HuH-7.5 (cell line): ENCODE results near the gene S100A9.
"Not testable (repeated sequence)": the region's sequence is repeated elsewhere in the genome, so short reads cannot be mapped to it uniquely, and the experiment has no call there.

Experiments used
- DNase-seq: peaks from one replicate; pipeline ENCODE4 v3.0.0; 2011; ENCODE audit warnings: low spot score

S100A9 gene

DNA sequence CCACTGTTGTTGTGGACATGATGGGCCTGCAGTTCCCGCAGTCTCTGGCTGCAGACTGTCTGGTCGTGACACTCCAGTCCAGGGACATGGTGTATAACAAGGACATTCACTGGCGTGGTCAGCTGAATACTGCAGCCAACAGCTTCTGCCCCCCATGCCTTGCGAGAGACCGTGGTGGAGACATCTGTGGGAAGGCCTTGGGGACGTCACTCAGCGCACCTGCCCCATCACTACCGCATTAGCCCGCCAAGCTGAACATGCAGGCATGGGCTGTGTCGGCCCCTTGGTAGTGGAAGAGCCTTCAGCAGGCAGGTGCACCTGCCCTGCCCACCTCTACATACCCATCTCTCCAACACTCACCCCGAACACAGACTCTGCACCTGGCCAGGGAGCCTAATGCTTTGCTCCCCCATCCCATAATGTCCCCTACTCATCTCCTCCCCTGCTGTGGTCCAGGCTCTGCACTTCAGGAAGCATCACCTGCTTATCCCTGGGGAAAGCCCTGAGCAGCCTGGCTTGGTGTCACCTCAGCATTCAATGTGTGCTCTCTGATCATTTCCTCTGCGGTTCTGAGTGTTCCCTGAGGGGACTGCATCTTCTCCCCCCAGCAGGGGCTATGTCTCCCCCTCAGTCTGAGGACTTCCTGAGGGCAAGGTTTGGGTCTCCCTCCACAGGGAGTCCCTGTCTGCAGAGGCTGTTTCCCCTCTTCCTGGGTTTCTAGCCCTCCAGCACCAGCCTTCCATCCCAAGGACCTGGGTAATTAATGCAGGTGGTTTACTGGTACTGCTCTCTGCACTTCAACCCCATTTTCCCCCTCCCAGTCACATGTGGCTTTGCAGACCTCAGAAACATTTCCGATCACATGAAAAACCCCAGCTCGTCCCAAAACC lies 12.2 kb upstream of the S100A9 start:
- no peak for DNase-seq

DNA sequence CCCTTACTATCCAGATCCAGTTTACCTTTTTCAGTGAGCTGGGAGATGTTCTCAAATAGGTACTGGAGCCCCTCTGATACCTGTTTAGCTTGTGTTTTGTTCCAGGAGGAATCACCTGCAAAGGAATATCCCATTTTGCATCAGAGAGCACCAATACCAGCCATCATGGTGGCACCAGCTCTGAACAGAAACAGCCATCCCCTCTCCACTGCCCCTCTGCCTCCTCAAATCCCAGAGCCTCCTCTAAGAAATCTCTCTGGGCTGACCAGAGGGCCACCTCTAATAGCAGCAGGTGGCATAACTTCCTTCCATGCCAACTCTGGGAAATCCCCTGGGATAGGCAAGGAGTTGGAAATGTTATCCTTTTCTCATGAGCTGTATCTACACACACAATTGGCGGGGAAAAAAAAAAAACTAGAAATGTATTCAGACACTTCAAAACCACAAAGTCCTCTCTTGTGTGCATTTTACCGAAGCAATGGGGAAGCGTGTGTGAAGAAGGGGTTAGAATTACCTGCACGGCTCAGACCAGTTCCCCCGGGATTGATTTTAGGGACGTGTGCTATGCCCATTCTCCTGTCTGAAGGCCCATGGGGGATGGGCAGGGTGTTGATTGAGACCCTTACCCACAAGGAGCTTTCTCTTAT lies 11.5 kb upstream of the S100A9 start:
- no peak for DNase-seq

DNA sequence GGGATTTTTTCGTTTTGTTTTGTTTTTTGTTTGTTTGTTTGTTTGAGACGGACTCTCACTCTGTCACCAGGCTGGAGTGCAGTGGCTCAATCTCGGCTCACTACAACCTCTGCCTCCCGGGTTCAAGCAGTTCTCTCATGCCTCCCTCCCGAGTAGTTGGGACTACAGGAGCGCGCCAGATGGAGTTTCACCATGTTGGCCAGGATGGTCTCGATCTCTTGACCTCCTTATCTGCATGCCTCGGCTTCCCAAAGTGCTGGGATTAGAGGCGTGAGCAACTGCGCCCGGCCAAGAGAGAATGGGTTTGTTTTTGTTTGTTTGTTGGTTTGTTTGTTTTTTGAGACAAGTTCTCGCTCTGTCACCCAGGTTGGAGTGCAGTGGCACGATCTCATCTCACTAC lies 10.6 kb upstream of the S100A9 start:
- not testable (repeated sequence) for DNase-seq

DNA sequence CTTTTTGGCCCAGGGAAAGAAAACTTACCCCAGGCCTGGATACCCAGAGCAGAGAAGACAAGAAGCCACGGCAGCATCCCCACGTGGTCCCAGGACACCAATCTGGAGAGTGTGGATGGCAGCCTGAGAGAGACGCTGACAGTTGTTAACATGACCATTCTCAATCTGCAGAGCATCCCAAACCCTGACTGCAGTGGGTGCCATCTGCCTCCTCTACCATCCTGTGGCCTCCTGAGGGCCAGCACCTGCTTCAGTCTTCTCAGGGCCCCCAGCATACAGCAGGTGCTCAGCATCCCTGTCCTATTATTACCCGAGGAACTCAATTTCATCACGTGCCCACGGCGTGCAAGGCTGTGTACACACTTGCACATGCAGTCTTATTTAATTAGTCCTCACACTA lies 9.8 kb upstream of the S100A9 start:
- DNase-seq: no peak

DNA sequence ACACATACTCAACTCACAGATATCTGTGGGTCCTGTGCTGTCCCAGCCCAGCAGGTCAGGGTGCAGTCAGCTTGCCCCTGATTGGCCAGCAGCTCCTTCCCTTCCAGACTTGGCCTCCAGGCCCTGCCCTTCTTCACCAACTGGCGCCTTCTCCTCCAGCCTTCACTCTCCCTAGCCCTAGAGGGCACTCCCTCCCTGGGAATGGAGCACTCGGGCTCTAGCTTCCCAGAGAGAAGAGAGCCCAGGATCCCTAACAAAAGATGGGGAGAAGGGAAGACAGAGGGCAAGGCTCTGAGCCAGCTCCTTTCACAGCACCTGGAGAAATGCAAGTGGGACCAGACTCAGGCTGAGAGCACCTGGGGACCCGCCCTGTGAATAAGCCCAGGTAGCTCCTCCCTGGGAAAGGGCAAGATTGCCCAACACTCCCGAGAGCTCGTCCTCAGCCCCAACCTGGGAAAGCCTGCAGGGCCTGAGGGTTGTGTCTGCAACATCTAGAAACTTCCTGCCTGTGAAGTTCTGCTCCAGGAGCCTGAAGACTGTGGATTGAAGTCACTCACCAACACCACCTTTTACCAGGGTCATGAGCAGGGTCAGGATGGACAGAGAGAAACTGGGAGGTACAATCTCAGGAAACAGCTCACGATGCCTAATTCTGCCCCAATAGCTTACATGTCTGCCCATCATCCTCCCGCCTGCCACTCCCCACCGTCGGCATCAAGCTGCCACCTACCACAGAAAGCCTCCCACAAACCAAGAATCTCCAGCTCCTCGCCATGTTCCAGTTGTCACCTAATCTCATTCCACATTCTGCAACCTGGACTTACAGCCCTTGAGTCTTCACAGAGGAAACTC lies 8.9 kb upstream of the S100A9 start, which contains the start of gene PGLYRP4:
TSS of gene PGLYRP4 (minus strand) at position 331 of the 852 bp plus-strand sequence. CDS start 909 bp downstream, outside the sequence.
- no peak for DNase-seq

DNA sequence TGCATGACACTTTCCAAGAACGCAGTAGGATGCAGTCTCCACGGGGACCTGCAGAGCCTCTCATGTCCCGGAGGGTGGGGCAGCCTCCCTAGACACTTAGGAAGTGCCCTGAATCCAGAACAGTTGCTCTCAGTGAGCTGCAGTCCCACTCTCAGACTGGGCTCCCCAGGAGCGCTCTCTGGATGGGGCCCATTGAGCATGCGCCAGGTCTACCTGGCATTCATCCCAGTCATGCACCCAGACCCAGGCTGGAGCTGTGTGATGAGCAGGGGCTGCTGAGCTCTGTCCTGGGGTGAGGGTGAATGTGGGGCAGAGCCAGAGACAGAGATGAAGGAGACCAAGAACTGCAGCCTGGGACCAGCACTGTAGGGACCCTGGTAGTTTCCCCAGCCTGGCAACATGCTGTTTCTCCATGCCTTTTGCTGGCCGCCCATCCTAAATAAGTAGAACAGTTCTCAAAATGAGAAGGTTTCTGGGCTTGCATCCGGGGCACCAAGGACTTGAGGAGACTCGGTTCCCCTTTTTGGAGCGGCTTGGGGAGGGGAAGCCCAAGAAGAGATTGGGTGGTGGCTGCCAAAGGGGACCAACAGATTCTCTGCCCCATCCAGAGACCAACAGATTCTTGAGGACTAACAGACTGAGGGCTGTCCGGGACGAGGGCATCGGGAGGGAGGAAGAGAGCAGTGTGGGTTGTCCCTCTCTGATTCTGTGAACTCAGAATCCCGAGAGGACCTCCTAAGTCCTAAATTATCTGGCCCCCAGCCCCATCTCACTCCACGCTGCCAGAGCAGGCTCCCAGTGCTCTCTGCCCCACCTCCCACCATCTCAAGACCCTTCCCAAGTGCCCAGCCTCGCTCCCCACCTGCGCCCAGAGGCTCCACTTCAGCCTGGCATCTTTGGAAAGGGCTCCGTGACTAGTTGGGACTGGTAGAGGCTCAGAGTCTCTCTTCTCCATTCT lies 8.0 kb upstream of the S100A9 start:
- DNase-seq: no peak

DNA sequence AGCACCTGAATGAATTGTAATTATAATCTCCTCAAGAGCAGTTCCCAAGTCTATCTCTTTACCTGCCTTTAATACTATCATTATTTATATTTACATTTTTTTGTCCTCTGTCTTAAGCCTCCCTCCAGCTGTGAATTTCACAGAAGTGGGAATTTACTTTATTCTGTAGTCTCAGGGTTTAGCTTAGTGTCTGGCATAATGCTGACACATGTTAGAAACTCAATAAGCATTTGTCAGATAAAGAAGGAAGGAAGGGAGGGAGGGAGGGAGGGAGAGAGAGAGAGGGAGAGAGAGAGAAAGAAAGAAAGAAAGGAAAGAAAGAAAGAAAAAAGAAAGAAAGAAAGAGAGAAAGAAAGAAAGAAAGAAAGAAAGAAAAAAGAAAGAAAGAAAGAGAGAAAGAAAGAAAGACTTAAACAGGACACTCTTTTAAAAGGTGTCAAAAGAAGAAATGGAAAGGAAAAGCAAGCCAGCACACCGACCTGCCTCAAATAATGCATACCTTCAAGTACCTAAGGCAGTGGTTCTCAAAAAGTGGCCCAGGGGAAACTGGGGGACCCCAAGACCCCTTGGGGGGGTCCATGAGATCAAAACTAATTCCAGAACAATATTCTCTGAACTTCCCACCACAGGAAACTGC lies 7.2 kb upstream of the S100A9 start:
- no peak for DNase-seq

DNA sequence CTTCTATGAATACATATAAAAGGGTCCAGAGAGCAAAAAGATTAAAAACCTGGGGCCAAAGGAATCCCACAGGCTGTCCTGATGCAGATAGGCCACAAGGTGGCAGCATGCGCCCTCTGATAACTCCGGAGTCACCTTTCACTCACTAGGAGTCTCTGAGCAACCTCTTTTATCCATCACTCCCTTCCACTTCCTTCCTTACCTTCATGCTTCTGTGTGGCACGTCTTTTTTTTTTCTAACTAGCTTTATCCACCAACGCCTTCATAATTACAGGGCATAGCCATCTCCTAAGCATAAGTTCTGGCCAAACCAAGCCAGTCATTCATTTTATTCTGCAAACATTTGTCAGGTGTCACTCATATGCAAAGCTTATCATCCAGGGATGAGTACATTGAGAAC lies 5.1 kb upstream of the S100A9 start:
- DNase-seq: peak; percentile 68

DNA sequence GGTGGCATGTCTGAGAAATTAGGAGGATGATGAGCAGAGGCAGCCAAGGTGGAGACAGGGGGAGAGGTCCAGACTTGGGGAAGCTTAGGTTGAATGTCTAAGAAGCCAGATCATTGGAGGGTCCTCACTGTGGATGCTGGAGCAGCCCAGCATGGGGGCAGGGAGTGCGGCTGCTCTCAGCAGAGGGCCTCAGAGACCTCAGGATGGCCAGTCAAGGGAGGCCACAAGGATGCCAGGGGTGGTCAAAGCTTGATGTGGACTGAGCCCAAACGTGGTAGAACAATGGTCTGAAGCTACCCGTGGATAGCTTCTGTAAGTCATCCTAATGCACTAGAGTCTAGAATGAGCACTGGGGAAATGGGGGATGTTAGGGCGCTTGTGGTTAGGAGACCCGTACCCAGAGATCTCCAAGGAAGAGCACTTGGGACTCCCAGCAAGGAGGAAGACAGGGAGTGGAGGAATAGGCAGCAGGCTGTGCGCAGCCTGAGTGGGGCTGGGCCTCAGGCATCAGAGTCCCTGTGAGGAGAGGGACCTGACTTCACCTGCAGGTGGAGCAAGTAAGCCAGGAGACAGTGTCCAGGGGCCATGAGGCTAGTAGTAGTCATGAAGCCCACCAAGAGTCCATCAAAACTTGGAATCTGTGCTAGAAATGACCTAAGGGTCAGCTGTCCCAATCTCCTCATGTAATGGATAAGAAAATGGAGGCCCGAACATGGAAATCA lies 4.3 kb upstream of the S100A9 start:
- DNase-seq: peak; percentile 47

DNA sequence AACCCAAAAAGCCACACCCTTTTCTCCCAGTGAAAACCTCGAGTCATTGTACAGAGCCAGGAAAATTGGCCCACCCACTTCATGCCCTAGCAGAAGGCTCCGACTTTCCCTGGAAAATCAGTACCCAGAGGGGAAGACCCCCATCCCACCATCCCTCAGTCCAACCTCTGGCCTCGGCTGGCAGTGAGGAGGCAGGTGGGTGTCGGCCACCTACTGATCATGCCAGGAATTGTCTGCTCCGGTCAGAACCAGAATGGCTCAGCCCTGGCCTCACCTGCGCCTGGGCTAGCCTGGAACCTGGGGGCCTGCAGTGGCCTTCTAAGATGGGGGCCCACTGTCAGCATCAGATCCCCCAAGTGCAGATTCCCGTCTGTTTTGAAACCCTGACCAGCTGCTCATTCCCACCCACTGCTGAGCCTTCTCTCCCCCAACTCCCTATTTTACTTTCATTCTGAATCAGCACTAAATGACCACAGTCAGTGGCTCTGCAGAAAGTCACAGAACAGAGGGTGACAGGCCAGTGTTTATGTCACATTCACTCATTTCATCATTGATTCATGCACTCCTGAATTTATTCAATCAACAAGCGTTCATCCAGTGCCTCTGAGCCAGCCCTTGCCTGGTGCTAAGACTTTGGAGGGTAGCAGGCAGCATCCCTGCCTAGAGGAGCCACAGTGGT lies 3.0 kb upstream of the S100A9 start:
- no peak for DNase-seq

DNA sequence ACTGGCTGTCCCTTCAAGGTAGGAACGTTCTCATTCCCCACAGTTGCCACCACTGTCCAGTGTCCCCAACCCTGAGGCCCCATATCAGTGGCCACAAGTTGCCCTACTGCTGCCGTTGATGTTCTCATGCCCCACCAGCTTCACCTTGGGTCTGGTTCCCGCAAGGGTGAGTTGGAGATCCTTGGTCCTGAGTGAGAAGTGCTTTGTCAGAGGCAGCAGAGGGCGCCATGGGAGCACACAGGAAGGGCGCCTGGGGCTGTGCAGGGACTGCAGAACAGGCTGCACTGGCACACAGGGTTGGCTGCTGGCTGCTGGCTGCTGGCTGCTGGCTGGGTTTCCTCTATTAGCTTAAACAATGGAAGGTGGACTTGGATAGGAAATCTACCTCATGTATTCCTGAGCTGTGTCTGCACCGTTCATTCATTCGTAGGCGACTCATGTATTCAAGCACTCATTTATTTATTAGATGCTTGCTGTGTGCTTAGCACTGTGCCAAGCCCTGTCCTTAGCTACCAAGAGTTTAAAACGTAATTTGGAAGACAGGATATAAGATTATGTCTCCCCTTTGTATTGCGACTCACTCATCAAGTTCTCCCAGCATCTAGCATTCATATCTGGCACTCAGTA lies 2.1 kb upstream of the S100A9 start:
- peak; percentile 48 for DNase-seq

DNA sequence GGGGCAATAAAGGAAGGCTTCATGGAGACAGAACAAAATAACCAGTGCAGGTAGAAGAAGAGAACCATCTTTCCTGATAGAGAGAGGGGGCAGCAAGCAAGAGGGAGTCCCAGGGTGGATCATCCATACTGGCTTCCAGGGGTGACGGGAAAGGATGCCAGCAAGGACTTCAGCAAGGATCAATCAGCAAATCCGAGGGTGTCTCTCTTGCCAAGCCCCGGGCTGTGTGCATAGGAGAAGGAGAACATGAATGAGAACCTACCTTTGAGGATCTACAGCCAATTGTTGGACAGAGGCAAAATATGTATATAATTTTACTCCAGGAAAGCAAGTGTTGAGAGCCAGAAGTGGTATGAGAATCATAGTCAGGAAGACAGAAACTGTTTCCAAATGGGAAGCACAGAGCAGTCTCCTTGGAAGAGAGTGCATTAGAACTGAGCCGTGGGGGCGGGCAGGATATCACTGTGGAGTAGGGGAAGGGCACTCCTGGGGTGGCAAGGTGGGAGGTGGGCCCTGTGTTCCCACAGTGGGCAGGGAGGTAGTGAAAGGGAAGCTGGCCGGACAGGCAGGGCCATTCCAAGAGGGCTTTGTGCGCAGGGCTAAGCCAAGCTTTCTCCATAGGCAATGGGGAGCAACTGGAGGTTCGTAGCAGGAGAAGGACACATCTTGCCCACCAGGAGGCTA lies 1.1 kb upstream of the S100A9 start:
- no peak for DNase-seq

DNA sequence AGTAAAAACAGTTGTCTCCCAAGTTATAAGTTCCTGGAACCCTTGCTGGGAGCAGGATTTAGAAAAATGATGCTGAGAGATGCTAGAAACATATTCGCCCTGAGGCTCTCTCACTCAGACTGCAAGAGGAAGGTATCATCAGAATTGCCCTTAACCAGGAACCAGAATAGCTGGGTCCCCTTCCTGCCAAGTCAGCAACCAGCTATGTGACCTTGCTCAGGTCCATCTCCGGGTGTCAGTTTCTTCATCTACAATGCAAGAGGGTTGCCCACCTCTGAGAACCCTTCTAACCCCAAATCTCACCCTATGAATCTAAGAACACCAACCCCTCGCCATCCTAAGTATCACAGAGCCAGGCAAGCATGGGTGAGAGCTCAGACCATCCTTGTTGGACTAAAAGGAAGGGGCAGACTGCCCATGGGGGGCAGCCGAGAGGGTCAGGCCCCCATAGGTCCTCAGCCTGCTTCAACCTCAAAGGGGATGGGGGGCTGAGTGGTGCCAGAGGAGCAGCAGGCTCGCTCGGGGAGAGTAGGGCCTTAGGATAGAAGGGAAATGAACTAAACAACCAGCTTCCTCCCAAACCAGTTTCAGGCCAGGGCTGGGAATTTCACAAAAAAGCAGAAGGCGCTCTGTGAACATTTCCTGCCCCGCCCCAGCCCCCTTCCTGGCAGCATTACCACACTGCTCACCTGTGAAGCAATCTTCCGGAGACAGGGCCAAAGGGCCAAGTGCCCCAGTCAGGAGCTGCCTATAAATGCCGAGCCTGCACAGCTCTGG lies 390 bp upstream of the S100A9 start:
- no peak for DNase-seq

DNA sequence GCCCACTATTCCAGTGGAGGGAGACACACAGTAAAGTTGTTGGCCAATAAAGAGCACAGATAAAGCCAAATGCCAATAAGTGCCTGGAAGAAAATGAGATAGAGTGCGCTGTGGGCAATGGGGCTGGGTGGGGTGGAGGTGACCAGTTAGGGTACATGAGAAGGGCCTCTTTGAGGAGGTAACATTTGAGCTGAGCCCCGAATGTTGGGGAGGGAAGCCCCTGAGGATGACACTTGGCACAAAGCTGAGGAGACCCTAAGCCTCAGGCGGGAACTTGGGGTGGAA lies 979 bp downstream of the S100A9 start:
- no peak for DNase-seq

DNA sequence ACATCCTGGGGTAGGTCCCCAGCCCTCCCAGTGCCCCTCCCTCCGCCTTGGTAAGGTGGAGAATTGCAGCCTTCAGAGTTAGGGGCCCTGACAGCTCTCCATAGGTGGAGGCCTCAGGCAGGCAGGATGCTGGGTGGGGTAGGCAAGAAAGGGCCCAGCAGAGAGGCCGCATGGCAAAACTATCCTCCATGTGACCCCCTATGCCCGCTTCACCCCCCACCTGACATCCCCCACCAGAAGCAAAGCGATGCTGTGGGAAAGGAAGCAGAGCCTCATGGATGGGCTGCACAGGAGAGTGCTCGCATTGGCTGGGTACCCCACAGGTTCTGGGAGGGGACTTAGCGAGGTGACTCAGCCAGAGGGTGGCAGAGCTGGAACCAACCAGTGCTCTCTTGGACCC lies 1.6 kb downstream of the S100A9 start:
- no peak for DNase-seq

DNA sequence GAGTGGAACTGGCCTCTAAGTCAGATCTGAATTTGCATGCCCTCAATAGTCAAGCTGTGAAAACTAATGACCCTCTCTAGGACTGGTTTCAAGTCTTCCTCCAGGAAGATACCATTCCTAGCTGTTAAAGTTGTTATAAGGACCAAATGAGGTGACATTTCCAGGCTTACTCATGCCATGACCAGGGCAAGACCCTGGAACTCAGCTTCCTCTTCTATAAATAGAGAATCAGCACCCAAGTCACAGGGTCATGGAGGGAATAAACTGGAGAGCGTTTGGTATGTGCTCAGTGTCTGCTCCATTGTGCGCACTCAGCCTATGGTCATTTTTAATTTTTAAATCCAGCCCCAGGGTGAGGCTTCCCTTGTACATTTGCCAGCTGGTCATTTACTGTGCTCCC lies 2.5 kb downstream of the S100A9 start:
- no peak for DNase-seq

DNA sequence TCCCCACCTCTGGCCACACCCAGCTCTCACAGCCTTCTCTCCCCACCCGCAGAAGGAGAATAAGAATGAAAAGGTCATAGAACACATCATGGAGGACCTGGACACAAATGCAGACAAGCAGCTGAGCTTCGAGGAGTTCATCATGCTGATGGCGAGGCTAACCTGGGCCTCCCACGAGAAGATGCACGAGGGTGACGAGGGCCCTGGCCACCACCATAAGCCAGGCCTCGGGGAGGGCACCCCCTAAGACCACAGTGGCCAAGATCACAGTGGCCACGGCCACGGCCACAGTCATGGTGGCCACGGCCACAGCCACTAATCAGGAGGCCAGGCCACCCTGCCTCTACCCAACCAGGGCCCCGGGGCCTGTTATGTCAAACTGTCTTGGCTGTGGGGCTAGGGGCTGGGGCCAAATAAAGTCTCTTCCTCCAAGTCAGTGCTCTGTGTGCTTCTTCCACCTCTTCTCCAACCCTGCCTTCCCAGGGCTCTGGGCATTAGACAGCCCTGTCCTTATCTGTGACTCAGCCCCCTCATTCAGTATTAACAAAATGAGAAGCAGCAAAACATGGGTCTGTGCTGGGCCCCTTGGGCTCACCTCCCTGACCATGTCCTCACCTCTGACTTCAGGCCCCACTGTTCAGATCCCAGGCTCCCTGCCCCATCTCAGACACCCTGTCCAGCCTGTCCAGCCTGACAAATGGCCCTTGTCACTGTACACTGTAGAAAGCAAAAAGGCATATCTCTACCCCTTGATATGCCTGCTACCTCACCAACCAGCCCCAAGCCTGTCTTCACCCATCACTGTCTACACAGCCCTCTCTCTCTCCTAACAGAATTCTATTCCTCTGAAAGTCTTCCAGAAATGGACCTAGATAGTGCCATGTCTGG lies 3.2 kb downstream of the S100A9 start:
- no peak for DNase-seq
